GM12891 (cell line): ENCODE measurements around the gene ANAPC2.
A peak's percentile ranks its signal among the peaks of the same experiment; 100 is the strongest.

Experiments
- DNase-seq: peaks from one replicate; pipeline ENCODE4 v3.0.0; 2011; ENCODE audit warnings: low spot score; ENCODE audit not compliant: insufficient read length
- FAIRE-seq: peaks from 2 replicates; lab custom pipeline; 2011; peaks lifted over from hg19 to GRCh38; lab: Jason Lieb, UNC
- PAX5 ChIP-seq: IDR thresholded peaks from 2 replicates; pipeline ENCODE4 v1.6.1; 2011; ENCODE audit warnings: low read length, moderate library complexity, mild to moderate bottlenecking; ENCODE audit not compliant: insufficient read depth, severe bottlenecking
- POLR2A ChIP-seq: IDR thresholded peaks from 2 replicates; pipeline ENCODE4 v1.6.1; 2011; ENCODE audit warnings: low read depth, low read length, control low read depth
- POLR2AphosphoS5 ChIP-seq: IDR thresholded peaks from 2 replicates; pipeline ENCODE4 v1.6.1; 2011; ENCODE audit warnings: low read depth, low read length, control low read depth
- POU2F2 ChIP-seq: IDR thresholded peaks from 2 replicates; pipeline ENCODE4 v1.6.1; 2011; ENCODE audit warnings: low read depth, mild to moderate bottlenecking, control low read depth, low read length, moderate library complexity
- SPI1 ChIP-seq: IDR thresholded peaks from 2 replicates; pipeline ENCODE4 v1.6.1; 2011; ENCODE audit warnings: low read depth, low read length, control low read depth
- TAF1 ChIP-seq: IDR thresholded peaks from 2 replicates; pipeline ENCODE4 v1.6.1; 2011; ENCODE audit warnings: low read depth, low read length, control low read depth

The ANAPC2 gene

DNA sequence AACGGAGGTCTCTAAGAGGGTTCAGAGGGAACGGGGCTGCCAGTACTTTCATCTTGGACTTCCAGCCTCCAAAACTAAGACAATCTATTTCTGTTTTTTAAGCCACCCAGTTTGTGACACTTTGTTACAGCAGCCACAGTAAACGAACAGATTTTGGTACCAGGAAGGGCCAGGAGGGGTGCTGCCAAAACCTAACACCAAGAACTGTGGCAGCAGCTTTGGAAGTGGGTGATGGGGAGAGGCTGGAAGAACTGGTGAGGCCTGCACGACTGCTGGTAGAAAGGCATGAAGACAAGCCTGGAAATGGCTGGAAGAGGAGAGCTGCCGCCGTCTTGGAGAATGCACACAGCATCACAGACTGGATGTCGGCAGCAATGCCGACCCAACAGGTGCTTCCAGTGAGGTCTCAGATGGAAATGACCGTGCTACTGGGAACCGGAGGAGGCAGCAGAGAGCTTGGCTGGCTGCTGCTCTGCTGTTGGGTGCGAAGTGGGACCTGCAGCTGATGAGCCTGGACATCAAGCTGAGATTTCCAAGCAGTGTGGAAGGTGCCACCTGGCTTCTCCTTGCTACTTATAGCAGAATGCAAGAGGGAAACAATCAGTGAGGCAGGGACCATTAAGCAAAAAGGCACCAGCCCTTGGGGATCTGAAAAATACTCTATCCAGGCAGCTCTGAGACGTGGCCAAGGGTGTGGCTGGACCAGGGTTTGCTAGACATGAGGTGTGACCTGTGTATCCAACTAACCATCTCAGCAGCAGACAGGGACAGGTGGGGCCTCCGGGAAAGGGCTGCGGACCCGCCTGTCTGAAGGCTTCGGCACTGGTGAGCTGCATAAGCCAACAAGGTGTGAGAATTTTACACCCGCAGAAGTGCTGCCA, 11.8 kb downstream of the ANAPC2 start:
- DNase-seq (peak; percentile 89), FAIRE-seq (peak; percentile 87)
- TF ChIP-seq POLR2A (no peak), POLR2AphosphoS5 (no peak)

GRCh38 chr9:137175345-137175961, 12.9 kb downstream of the ANAPC2 start:
- TF ChIP-seq SPI1 (no peak), POU2F2 (no peak), POLR2A (0 out of 2 replicates have a peak, but pooled peaks have one; percentile 12)
- DNase-seq (no peak), FAIRE-seq (no peak)

DNA sequence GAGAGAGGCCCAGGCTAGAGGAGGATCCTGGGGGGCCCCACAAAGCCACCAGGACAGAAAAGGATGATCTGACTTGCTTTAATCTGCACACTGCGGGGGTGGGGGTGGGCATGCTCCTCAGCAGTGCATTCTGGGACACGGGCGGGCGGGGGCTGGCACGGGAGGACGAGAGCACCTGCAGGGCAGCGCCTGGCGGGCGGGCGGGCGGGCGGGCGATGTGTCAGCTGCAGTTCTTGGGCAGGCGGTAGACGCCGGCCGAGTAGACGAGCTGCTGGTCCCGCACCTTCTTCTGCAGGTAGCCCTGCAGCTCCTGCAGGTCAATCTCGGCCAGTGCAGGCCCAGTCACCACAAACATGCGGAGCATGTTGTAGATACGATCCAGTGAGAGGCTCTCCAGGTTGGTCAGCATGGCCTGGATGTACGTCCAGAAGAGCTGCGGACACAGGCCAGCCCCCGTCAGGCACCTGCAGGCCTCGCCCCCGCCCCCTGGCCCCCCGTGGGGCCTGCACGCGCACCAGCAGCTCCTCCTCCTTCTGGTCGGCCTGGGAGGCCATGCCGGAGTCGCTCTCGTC, 13.6 kb downstream of the ANAPC2 start:
- DNase-seq, result no peak
- TF ChIP-seq SPI1, result no peak
- no peak for TF ChIP-seq TAF1
- TF ChIP-seq POLR2AphosphoS5, result no peak
- no peak for TF ChIP-seq POLR2A
- TF ChIP-seq POU2F2, result no peak
- no peak for TF ChIP-seq PAX5
- no peak for FAIRE-seq

DNA sequence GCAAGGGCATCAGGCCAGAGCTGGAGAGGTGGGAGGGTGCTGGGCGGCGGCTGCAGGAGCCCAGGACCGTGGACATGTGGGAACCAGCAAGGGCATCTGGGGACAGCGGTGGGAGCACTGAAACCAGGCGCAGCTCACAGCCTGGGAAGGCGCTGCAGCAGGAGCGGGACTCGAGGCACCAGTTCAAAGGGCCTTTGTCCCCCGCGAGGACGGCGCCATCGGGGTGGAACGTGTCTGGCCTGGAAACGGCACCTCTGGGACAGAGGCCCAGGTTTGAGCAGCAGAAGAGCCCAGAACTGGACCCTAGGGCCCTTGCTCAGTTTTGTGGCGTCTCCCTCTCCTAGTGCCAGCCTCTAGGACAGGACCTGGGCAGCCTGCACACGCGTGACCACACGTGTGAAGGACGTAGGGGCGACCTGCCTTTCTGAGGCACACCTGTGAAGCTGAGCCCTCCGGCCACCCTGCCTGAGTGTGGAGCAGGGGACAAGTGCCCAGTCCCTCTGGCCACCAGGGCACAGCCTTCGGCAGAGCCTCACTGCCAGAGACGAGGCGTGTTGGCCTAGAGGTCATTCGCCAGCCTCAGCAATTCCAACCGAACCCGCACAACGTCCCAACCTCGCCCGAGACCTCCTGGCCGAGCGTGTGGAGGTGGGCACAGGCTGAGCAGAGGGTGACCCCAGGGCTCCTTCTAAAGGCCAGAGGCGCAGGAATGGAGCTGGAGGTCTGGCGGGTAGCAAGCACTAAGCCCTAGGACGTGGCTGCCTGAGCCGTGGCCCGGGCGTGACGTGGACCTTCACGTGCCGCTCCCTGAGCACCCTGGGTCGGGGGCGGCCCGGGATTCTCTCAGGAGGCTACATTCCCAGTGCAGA, 14.3 kb downstream of the ANAPC2 start:
- TF ChIP-seq PAX5, result no peak
- TF ChIP-seq POU2F2, result no peak
- no peak for TF ChIP-seq SPI1
- no peak for TF ChIP-seq POLR2A
- no peak for TF ChIP-seq POLR2AphosphoS5
- no peak for TF ChIP-seq TAF1
- FAIRE-seq (no peak), DNase-seq (no peak)

DNA sequence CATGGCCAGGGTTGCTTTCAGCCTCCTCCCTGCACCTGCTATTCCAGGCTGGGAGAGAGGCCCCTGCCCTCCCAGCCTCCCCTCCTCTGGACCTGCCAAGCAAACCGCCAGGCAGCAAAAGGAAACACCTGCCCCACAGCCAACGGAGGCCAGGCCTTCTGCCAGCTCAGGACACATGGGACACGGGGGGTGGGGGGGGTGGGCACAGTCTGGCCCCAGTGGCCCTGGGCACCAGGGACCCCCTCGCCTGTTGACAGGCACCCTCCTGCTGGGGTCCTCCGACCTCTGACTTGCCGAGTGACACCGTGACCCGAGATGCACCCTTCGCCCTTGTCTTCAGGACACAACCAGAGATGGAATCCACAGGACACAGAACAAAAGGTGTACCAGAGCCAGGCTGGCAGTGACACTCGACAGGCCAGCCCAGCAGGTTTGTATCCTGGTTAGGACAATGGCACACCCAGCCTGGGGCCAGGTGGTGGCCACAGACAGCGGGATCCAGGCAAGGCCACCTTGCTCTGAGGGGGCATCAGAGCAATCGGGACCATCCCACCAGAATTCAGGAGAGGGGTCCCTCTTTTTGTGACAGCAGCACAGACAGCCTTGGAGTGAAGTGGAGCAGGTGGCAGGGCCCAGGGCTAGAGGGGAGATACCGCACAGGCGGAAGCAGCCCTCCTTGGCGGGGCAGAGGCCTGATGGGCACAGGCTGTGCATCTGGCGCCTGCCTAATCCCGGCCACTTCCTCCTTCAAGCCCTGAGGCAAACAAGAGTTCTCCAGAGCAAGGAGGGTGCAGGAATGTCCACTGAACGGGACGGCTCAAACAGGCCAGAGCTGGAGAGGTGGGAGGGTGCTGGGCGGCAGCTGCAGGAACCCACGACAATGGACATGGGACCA, 15.2 kb downstream of the ANAPC2 start:
- peak; percentile 28 for FAIRE-seq

DNA sequence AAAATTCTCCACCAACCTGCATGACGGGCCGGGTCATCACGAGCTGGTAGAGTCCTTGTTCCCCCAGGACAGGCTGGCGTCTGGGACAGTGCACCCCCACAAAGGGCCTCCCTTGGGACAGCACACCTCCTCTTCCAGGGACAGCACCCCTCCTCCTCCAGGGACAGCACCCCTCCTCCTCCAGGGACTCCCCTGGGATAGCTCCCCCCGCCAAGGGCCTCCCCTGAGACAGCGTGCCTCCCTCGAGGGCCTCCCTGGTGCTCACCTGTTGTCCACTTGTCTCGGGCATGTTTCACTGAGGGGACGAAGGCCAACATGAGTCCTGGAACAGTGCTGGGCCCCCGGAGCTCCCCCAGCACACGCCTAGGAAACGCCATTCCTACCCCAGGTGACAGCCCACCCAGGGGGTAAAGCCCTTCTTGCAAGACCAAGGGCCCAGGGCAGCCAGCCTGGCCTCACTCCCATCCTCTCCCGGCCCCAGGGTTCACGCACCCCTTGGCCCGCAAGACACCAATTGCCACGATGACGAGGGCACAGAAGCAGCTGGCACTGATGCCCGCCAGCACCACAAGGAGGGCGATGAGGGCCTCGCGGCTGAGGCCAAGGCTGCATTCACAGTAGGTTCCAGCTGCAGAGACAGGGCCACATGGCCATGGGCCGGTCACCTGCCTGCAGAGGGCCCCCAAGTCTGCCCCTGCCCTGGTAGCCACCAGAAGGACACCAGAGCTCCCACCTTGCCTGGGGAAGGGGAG, 17.0 kb downstream of the ANAPC2 start:
- TF ChIP-seq POLR2AphosphoS5 (no peak), TAF1 (no peak), SPI1 (no peak), PAX5 (no peak), POLR2A (no peak), POU2F2 (no peak)
- DNase-seq (no peak), FAIRE-seq (no peak)

More for the DNA sequence above, 15.2 kb downstream of the ANAPC2 start:
- DNase-seq, result no peak
- no peak for TF ChIP-seq POLR2A
- TF ChIP-seq POU2F2, result no peak
- no peak for TF ChIP-seq TAF1
- no peak for TF ChIP-seq POLR2AphosphoS5
- no peak for TF ChIP-seq SPI1
- TF ChIP-seq PAX5, result no peak

DNA sequence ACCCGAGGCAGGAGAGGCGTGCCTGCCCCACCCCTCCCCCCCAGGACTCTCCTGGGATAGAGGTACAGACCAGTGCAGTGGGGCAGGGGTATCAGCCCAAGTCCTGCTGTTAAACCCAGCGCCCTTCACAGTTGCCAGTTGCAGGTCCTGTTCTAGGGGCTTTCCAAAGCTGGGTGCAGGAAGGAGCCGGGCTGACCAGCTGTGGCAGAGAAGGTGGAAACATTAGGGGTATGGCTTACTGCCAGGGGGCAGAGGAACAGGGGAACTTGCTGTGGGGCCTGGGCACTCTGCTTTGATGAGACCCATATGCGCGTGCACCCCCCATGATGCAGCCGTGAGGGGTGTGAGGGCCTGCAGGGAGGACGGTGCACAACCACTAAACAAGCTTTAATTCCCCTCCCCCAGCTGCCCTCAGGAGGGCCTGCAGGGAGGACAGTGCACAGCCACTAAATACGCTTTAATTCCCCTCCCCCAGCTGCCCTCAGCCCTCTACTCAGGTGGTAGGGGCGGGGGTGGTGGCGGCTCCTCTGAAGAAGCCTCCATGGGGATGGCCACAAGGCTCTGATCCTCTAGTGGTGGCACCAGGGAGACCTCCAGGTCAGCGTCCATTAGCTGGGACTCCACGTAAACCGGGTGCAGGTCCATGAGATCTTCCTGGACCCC, 17.7 kb downstream of the ANAPC2 start:
- TF ChIP-seq TAF1, result no peak
- TF ChIP-seq POLR2A, result no peak
- no peak for TF ChIP-seq POU2F2
- no peak for TF ChIP-seq POLR2AphosphoS5
- no peak for TF ChIP-seq PAX5
- TF ChIP-seq SPI1, result no peak
- no peak for FAIRE-seq
- no peak for DNase-seq

DNA sequence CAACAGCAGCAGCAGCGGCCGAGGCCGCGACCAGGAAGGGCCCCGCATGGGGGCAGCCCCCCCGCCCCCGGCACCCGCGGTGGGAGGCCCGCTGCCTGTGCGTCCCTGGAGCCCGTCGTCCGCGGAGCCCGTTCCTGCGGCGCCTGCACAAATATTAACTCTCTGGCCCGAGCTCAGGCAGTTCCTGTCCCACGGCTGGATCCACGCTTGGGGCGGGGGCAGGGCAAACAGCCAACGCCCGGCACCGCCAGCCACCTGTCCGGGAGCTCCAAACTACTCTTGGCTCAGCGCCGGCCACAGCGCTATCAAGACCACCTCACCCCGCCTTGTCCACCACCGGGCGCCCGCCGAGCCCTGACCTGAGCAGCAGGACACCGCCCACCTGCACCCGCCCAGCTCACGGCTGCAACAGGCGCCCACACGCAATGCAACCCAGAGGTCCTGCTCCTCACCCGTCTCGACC, 18.4 kb downstream of the ANAPC2 start, which contains the start of gene LRRC26:
Gene LRRC26, minus strand, starts transcription at position 156 of the 463 bp plus-strand sequence. Its CDS starts 108 bp downstream, at position 48.
- FAIRE-seq, result no peak
- no peak for TF ChIP-seq SPI1
- TF ChIP-seq POLR2A, result no peak
- TF ChIP-seq POLR2AphosphoS5, result no peak
- no peak for TF ChIP-seq TAF1

More for the DNA sequence above, 18.4 kb downstream of the ANAPC2 start, which contains the start of gene LRRC26:
- DNase-seq, result no peak
